Measurements from ENCODE around the gene EP300.
"Not testable (repeated sequence)": the region's sequence is repeated elsewhere in the genome, so short reads cannot be mapped to it uniquely, and the experiment has no call there.

DNA sequence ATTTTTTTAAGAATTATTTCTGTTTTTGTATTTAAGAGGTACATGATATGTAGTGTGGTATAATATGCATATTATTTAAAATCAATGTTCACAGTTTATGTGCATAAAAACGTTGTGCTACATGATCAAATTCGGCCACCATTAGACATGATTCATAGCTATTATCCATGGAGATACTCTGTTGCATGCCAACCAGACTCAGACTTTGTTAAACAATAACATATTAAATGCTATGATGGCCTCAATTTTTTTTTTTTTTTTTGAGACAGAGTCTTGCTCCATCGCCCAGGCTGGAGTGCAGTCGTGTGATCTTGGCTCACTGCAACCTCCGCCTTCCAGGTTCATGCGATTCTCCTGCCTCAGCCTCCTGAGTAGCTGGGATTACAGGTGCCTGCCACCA lies 53.5 kb downstream of the EP300 start:
- TF ChIP-seq, protein P1, sequence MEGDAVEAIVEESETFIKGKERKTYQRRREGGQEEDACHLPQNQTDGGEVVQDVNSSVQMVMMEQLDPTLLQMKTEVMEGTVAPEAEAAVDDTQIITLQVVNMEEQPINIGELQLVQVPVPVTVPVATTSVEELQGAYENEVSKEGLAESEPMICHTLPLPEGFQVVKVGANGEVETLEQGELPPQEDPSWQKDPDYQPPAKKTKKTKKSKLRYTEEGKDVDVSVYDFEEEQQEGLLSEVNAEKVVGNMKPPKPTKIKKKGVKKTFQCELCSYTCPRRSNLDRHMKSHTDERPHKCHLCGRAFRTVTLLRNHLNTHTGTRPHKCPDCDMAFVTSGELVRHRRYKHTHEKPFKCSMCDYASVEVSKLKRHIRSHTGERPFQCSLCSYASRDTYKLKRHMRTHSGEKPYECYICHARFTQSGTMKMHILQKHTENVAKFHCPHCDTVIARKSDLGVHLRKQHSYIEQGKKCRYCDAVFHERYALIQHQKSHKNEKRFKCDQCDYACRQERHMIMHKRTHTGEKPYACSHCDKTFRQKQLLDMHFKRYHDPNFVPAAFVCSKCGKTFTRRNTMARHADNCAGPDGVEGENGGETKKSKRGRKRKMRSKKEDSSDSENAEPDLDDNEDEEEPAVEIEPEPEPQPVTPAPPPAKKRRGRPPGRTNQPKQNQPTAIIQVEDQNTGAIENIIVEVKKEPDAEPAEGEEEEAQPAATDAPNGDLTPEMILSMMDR (IDR thresholded peaks at IDR 0.05), result not testable (repeated sequence)
- not testable (repeated sequence) for TF ChIP-seq EZH2 (IDR thresholded peaks at IDR 0.05)

All from neural progenitor cell (in vitro differentiated cells).